Measurements from ENCODE around the gene CDK2. TPM values are rescaled to one million over a fixed set of nuclear protein-coding genes. Genes with fewer than 3 reads are reported as not detected.
A peak's percentile ranks its signal among the peaks of the same experiment; 100 is the strongest.
"Not testable (repeated sequence)": the region's sequence is repeated elsewhere in the genome, so short reads cannot be mapped to it uniquely, and the experiment has no call there.

CDK2 gene
- total RNA-seq, 1 donor from 2014 or later: 9.4 TPM

GRCh38 chr12:55993230-55993853 is 26.7 kb downstream of the CDK2 start:
- no peaks in the 10 kb centered on the region for H3K9me3 ChIP-seq (ENCODE audit: control insufficient read depth in 3 of 3, low read length in 3 of 3)
- H3K4me1 ChIP-seq (ENCODE audit: control insufficient read depth in 3 of 3, insufficient read depth in 3 of 3, low read length in 3 of 3): peaks cover 11 to 15% (median 12%) of the 10 kb centered on the region in 3 donors
- no peak overlapping the region for H3K9ac ChIP-seq (ENCODE audit: low read depth in 1 of 3, low read length in 3 of 3)
- peaks cover 37 to 58% (median 45%) of the 10 kb centered on the region in 3 donors for H3K36me3 ChIP-seq (ENCODE audit: control insufficient read depth in 3 of 3, insufficient read depth in 3 of 3, low read length in 3 of 3)
- H3K27me3 ChIP-seq (ENCODE audit: control insufficient read depth in 3 of 3, insufficient read depth in 3 of 3, low read length in 3 of 3): no peaks in the 10 kb centered on the region
- H3K27ac ChIP-seq (ENCODE audit: low read depth, low read length): no peak overlapping the region
- no peak overlapping the region for H3K4me3 ChIP-seq (ENCODE audit: low read length in 3 of 3)

- no peak overlapping the region for H3K4me3 ChIP-seq (ENCODE audit: low read length in 3 of 3)
- H3K27ac ChIP-seq (ENCODE audit: low read depth, low read length): no peak overlapping the region
- H3K9me3 ChIP-seq (ENCODE audit: control insufficient read depth in 3 of 3, low read length in 3 of 3): no peaks in the 10 kb centered on the region
- peaks cover 11 to 17% (median 15%) of the 10 kb centered on the region in 3 donors for H3K4me1 ChIP-seq (ENCODE audit: control insufficient read depth in 3 of 3, insufficient read depth in 3 of 3, low read length in 3 of 3)
- no peak overlapping the region for H3K9ac ChIP-seq (ENCODE audit: low read depth in 1 of 3, low read length in 3 of 3)
- no peaks in the 10 kb centered on the region for H3K27me3 ChIP-seq (ENCODE audit: control insufficient read depth in 3 of 3, insufficient read depth in 3 of 3, low read length in 3 of 3)
- H3K36me3 ChIP-seq (ENCODE audit: control insufficient read depth in 3 of 3, insufficient read depth in 3 of 3, low read length in 3 of 3): peaks cover 31 to 40% (median 36%) of the 10 kb centered on the region in 3 donors
Measured at GRCh38 chr12:55995366-55995765, 28.7 kb downstream of the CDK2 start.

- H3K27ac ChIP-seq (ENCODE audit: low read depth, low read length): peak overlapping the region; percentile 74
- H3K27me3 ChIP-seq (ENCODE audit: control insufficient read depth in 3 of 3, insufficient read depth in 3 of 3, low read length in 3 of 3): no peaks in the 10 kb centered on the region
- peak overlapping the region; percentile 96 to 99 (median 97) for H3K4me3 ChIP-seq (ENCODE audit: low read length in 3 of 3)
- peaks cover 22 to 31% (median 29%) of the 10 kb centered on the region in 3 donors for H3K36me3 ChIP-seq (ENCODE audit: control insufficient read depth in 3 of 3, insufficient read depth in 3 of 3, low read length in 3 of 3)
- no peaks in the 10 kb centered on the region for H3K9me3 ChIP-seq (ENCODE audit: control insufficient read depth in 3 of 3, low read length in 3 of 3)
- H3K9ac ChIP-seq (ENCODE audit: low read depth in 1 of 3, low read length in 3 of 3): peak overlapping the region; percentile 93 to 98 (median 98)
- H3K4me1 ChIP-seq (ENCODE audit: control insufficient read depth in 3 of 3, insufficient read depth in 3 of 3, low read length in 3 of 3): peaks cover 11 to 17% (median 15%) of the 10 kb centered on the region in 3 donors
Measured at GRCh38 chr12:55996201-55996714, 29.6 kb downstream of the CDK2 start.

- Histone ChIP-seq H3K4me3 (ENCODE audit: low read length in 3 of 3) (peak within 1 kb of the TSS; percentile 96 to 99 (median 97)), H3K27ac (ENCODE audit: low read depth, low read length) (peak within 1 kb of the TSS; percentile 74), H3K36me3 (ENCODE audit: control insufficient read depth in 3 of 3, insufficient read depth in 3 of 3, low read length in 3 of 3) (peaks cover 20 to 26% (median 24%) of the 10 kb centered on the region in 3 donors), H3K27me3 (ENCODE audit: control insufficient read depth in 3 of 3, insufficient read depth in 3 of 3, low read length in 3 of 3) (no peaks in the 10 kb centered on the region), H3K4me1 (ENCODE audit: control insufficient read depth in 3 of 3, insufficient read depth in 3 of 3, low read length in 3 of 3) (peaks cover 11 to 17% (median 15%) of the 10 kb centered on the region in 3 donors), H3K9me3 (ENCODE audit: control insufficient read depth in 3 of 3, low read length in 3 of 3) (no peaks in the 10 kb centered on the region), H3K9ac (ENCODE audit: low read depth in 1 of 3, low read length in 3 of 3) (peak within 1 kb of the TSS; percentile 93 to 98 (median 98))
Measured at GRCh38 chr12:55996715-55997534, 30.3 kb downstream of the CDK2 start, which contains the start of gene SUOX. Gene SUOX, plus strand, starts transcription at chr12:55997276. Its CDS starts 4,946 bp downstream, at chr12:56002222.

GRCh38 chr12:55997535-55997859 is 30.9 kb downstream of the CDK2 start:
- Histone ChIP-seq H3K27ac (ENCODE audit: low read depth, low read length) (peak overlapping the region; percentile 74), H3K4me3 (ENCODE audit: low read length in 3 of 3) (peak overlapping the region; percentile 96 to 99 (median 97)), H3K9me3 (ENCODE audit: control insufficient read depth in 3 of 3, low read length in 3 of 3) (no peaks in the 10 kb centered on the region), H3K9ac (ENCODE audit: low read depth in 1 of 3, low read length in 3 of 3) (peak overlapping the region; percentile 93 to 98 (median 98)), H3K4me1 (ENCODE audit: control insufficient read depth in 3 of 3, insufficient read depth in 3 of 3, low read length in 3 of 3) (peaks cover 11 to 17% (median 15%) of the 10 kb centered on the region in 3 donors), H3K27me3 (ENCODE audit: control insufficient read depth in 3 of 3, insufficient read depth in 3 of 3, low read length in 3 of 3) (no peaks in the 10 kb centered on the region), H3K36me3 (ENCODE audit: control insufficient read depth in 3 of 3, insufficient read depth in 3 of 3, low read length in 3 of 3) (peaks cover 19 to 26% (median 19%) of the 10 kb centered on the region in 3 donors)

- H3K9ac ChIP-seq (ENCODE audit: low read depth in 1 of 3, low read length in 3 of 3): not testable (repeated sequence)
Measured at GRCh38 chr12:55999522-55999921, 32.9 kb downstream of the CDK2 start.

DNA sequence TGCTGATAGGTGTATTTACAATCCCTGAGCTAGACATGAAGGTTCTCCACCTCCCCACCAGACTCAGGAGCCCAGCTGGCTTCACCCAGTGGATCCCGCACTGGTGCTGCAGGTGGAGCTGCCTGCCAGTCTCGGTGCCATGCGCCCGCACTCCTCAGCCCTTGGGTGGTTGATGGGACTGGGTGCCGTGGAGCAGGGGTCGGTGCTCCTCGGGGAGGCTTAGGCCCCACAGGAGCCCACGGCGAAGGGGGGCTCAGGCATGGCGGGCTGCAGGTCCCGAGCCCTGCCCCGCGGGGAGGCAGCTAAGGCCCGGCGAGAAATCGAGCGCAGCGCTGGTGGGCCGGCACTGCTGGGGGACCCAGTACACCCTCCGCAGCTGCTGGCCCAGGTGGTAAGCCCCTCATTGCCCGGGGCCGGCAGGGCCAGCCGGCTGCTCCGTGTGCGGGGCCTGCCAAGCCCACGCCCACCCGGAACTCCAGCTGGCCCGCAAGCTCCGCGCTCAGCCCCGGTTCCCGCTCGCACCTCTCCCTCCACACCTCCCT is 33.4 kb downstream of the CDK2 start:
- not testable (repeated sequence) for H3K4me3 ChIP-seq (ENCODE audit: low read length in 3 of 3); H3K27me3 ChIP-seq (ENCODE audit: control insufficient read depth in 3 of 3, insufficient read depth in 3 of 3, low read length in 3 of 3); H3K9me3 ChIP-seq (ENCODE audit: control insufficient read depth in 3 of 3, low read length in 3 of 3); H3K27ac ChIP-seq (ENCODE audit: low read depth, low read length)
- Histone ChIP-seq H3K36me3 (ENCODE audit: control insufficient read depth in 3 of 3, insufficient read depth in 3 of 3, low read length in 3 of 3) (peaks cover 20 to 24% (median 23%) of the 10 kb centered on the region in 3 donors), H3K9ac (ENCODE audit: low read depth in 1 of 3, low read length in 3 of 3) (peak overlapping the region in 2 of 3 donors; percentile 58 to 64), H3K4me1 (ENCODE audit: control insufficient read depth in 3 of 3, insufficient read depth in 3 of 3, low read length in 3 of 3) (peaks cover 11 to 17% (median 15%) of the 10 kb centered on the region in 3 donors)

More at GRCh38 chr12:55999522-55999921, 32.9 kb downstream of the CDK2 start:
- not testable (repeated sequence) for H3K27ac ChIP-seq (ENCODE audit: low read depth, low read length); H3K27me3 ChIP-seq (ENCODE audit: control insufficient read depth in 3 of 3, insufficient read depth in 3 of 3, low read length in 3 of 3); H3K9me3 ChIP-seq (ENCODE audit: control insufficient read depth in 3 of 3, low read length in 3 of 3); H3K4me3 ChIP-seq (ENCODE audit: low read length in 3 of 3)
- H3K4me1 ChIP-seq (ENCODE audit: control insufficient read depth in 3 of 3, insufficient read depth in 3 of 3, low read length in 3 of 3): peaks cover 11 to 17% (median 15%) of the 10 kb centered on the region in 3 donors
- peaks cover 18 to 20% (median 20%) of the 10 kb centered on the region in 3 donors for H3K36me3 ChIP-seq (ENCODE audit: control insufficient read depth in 3 of 3, insufficient read depth in 3 of 3, low read length in 3 of 3)

DNA sequence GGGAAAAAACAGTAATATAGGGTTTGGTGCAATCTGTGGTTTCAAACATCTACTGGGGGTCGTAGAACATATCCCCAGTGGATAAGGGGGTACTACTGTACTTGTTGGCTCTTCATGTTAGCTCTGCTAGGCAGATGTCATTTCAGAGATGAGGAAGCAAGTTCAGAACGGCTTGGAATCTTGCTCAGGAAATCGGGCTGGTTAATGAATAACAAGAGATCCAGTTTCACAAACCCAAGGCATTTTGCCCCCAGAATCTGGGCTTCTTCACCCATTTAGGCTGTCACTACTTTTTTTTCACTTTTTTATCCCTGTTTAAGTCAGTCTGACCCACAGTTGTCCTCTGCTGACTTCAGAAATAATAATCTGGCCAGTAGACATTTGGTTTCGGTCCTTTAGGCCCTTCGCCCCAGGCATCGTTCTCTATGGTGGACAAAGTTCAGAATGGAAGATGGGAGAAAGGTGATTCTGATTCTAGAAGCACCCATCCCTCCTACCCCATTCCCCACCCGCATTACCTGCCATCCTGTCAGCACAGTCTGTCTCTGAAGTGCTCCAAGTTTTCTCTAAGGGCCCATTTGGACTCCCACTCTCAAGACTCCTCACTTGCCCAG is 35.0 kb downstream of the CDK2 start:
- Histone ChIP-seq H3K4me1 (ENCODE audit: control insufficient read depth in 3 of 3, insufficient read depth in 3 of 3, low read length in 3 of 3) (peaks cover 8 to 15% (median 14%) of the 10 kb centered on the region in 3 donors), H3K27me3 (ENCODE audit: control insufficient read depth in 3 of 3, insufficient read depth in 3 of 3, low read length in 3 of 3) (no peaks in the 10 kb centered on the region), H3K27ac (ENCODE audit: low read depth, low read length) (peak overlapping the region; percentile 60), H3K4me3 (ENCODE audit: low read length in 3 of 3) (no peak overlapping the region), H3K9me3 (ENCODE audit: control insufficient read depth in 3 of 3, low read length in 3 of 3) (no peaks in the 10 kb centered on the region), H3K36me3 (ENCODE audit: control insufficient read depth in 3 of 3, insufficient read depth in 3 of 3, low read length in 3 of 3) (peaks cover 20 to 23% (median 21%) of the 10 kb centered on the region in 3 donors), H3K9ac (ENCODE audit: low read depth in 1 of 3, low read length in 3 of 3) (peak overlapping the region in 1 of 3 donors; percentile 58)

DNA sequence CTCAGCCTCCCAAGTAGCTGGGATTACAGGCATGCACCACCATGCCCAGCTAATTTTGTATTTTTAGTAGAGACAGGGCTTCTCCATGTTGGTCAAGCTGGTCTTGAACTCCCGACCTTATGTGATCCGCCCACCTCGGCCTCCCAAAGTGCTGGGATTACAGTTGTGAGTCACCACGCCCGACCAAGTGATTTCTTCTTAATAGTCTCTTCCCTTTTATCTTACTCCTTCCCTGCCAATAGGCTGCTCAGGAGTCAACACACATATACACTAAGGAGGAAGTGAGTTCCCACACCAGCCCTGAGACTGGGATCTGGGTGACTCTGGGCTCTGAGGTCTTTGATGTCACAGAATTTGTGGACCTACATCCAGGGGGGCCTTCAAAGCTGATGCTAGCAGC is 36.7 kb downstream of the CDK2 start:
- H3K4me3 ChIP-seq (ENCODE audit: low read length in 3 of 3); H3K27me3 ChIP-seq (ENCODE audit: control insufficient read depth in 3 of 3, insufficient read depth in 3 of 3, low read length in 3 of 3); H3K9me3 ChIP-seq (ENCODE audit: control insufficient read depth in 3 of 3, low read length in 3 of 3); H3K9ac ChIP-seq (ENCODE audit: low read depth in 1 of 3, low read length in 3 of 3); H3K27ac ChIP-seq (ENCODE audit: low read depth, low read length): not testable (repeated sequence)
- H3K36me3 ChIP-seq (ENCODE audit: control insufficient read depth in 3 of 3, insufficient read depth in 3 of 3, low read length in 3 of 3): peaks cover 20 to 23% (median 21%) of the 10 kb centered on the region in 3 donors
- peaks cover 4 to 11% (median 5%) of the 10 kb centered on the region in 3 donors for H3K4me1 ChIP-seq (ENCODE audit: control insufficient read depth in 3 of 3, insufficient read depth in 3 of 3, low read length in 3 of 3)

All from skeletal muscle tissue (tissue), 4 donors.